SK-N-SH (cell line): Measurements from ENCODE around the gene PHACTR3. TPM values are rescaled to one million over a fixed set of nuclear protein-coding genes. Genes with fewer than 3 reads are reported as not detected.

Experiments
- CTCF ChIA-PET: fragments of 300-600, 350-600 bp; formaldehyde crosslinking; extraction: SDS; loops from one replicate; lab custom pipeline; 2021; lab: Yijun Ruan, JAX
- POLR2A ChIA-PET: fragments of 350-600 bp; sonication (Branson Sonifier 250); formaldehyde crosslinking; extraction: SDS; loops from one replicate; lab custom pipeline; 2020; ENCODE audit warnings: antibody characterized with exemption, inconsistent platforms; lab: Yijun Ruan, JAX
- DNase-seq: peaks from one replicate; pipeline ENCODE4 v3.0.0; 2012
- H2AFZ ChIP-seq: fragments of 200-600 bp; sonication (generic); 2 replicates; pipeline ENCODE4 v1.8.1; 2016; ENCODE audit warnings: antibody characterized with exemption, mild to moderate bottlenecking, low read depth
- H3F3A ChIP-seq: fragments of 200-600 bp; sonication (generic); replicated peaks from 2 replicates; pipeline ENCODE3; 2016; ENCODE audit warnings: antibody characterized with exemption, mild to moderate bottlenecking; ENCODE audit not compliant: insufficient read depth
- H3K27ac ChIP-seq, 2 experiments: fragments of 200-500 bp in 1 of 2; fragments of 200-600 bp in 1 of 2; sonication (Bioruptor generic) in 1 of 2; sonication (generic), shearing (Covaris generic) in 1 of 2; 2 replicates each; pipeline versions ENCODE4 v1.5.1 to v1.6.1; 2014 to 2016; ENCODE audit warnings: low read depth in 2 of 2, inconsistent platforms in 1 of 2, low read length in 1 of 2, mild to moderate bottlenecking in 1 of 2, mixed read lengths in 1 of 2
- H3K27me3 ChIP-seq: fragments of 200-600 bp; sonication (generic), shearing (Covaris generic); 2 replicates; pipeline ENCODE4 v1.6.1; 2016; ENCODE audit warnings: mixed run types; ENCODE audit not compliant: insufficient read depth
- H3K36me3 ChIP-seq, 2 experiments: fragments of 200-500 bp in 1 of 2; fragments of 200-600 bp in 1 of 2; sonication (Bioruptor generic) in 1 of 2; sonication (generic) in 1 of 2; replicated peaks in 1 of 2; 2 replicates each; pipeline versions ENCODE3 to v1.5.1; 2014 to 2016; ENCODE audit warnings: low read length in 1 of 2, mild to moderate bottlenecking in 1 of 2; ENCODE audit not compliant: insufficient read depth in 2 of 2, control insufficient read depth in 1 of 2
- H3K4me1 ChIP-seq, 2 experiments: fragments of 200-500 bp in 1 of 2; fragments of 200-600 bp in 1 of 2; sonication (Bioruptor generic) in 1 of 2; sonication (generic), shearing (Covaris generic) in 1 of 2; 2 replicates each; pipeline versions ENCODE4 v1.5.1 to v1.6.1; 2014 to 2016; ENCODE audit warnings: low read depth in 1 of 2, low read length in 1 of 2, mixed run types in 1 of 2; ENCODE audit not compliant: insufficient read depth in 2 of 2, control insufficient read depth in 1 of 2
- H3K4me2 ChIP-seq: fragments of 200-600 bp; sonication (generic), shearing (Covaris generic); 2 replicates; pipeline ENCODE4 v1.6.1; 2017; ENCODE audit warnings: mixed run types
- H3K4me3 ChIP-seq, 2 experiments: fragments of 200-500 bp in 1 of 2; fragments of 200-600 bp in 1 of 2; sonication (Bioruptor generic) in 1 of 2; sonication (generic), shearing (Covaris generic) in 1 of 2; 2 replicates each; pipeline versions ENCODE4 v1.5.1 to v1.8.1; 2014 to 2016; ENCODE audit warnings: low read depth in 2 of 2, inconsistent platforms in 1 of 2, low read length in 1 of 2, mild to moderate bottlenecking in 1 of 2, mixed read lengths in 1 of 2, moderate library complexity in 1 of 2
- H3K79me2 ChIP-seq: fragments of 200-600 bp; sonication (generic); 2 replicates; pipeline ENCODE4 v1.8.1; 2017; ENCODE audit warnings: mild to moderate bottlenecking; ENCODE audit not compliant: insufficient read depth
- H3K9ac ChIP-seq: fragments of 200-600 bp; sonication (generic); 2 replicates; pipeline ENCODE4 v1.6.1; 2017; ENCODE audit warnings: mixed run types
- H3K9me2 ChIP-seq: fragments of 200-600 bp; sonication (generic); 2 replicates; pipeline ENCODE4 v1.6.1; 2017; ENCODE audit warnings: mixed run types
- H3K9me3 ChIP-seq: fragments of 200-600 bp; sonication (generic); 2 replicates; pipeline ENCODE4 v1.6.1; 2017; ENCODE audit warnings: mixed run types, mild to moderate bottlenecking, moderate library complexity
- H4K20me1 ChIP-seq: fragments of 200-600 bp; sonication (generic); 2 replicates; pipeline ENCODE4 v1.6.1; 2017; ENCODE audit warnings: mild to moderate bottlenecking, mixed run types; ENCODE audit not compliant: insufficient read depth
- CHD2 ChIP-seq: fragments of 150-350 bp; IDR thresholded peaks from 2 replicates; pipeline ENCODE4 v1.6.1; 2018; ENCODE audit warnings: low read length; ENCODE audit not compliant: partially characterized antibody
- FOSL2 ChIP-seq: IDR thresholded peaks from 2 replicates; pipeline ENCODE4 v1.4.0; 2012; ENCODE audit warnings: low read depth, mild to moderate bottlenecking, moderate library complexity, borderline replicate concordance
- FOXJ3 ChIP-seq: sonication (generic); formaldehyde crosslinking; IDR thresholded peaks from 2 replicates; pipeline ENCODE4 v1.5.1; 2020; ENCODE audit warnings: mild to moderate bottlenecking, missing genetic modification reagents
- GABPA ChIP-seq: IDR thresholded peaks from 2 replicates; pipeline ENCODE4 v1.4.0; 2012; ENCODE audit warnings: low read depth, mild to moderate bottlenecking
- GATA2 ChIP-seq: sonication (generic); formaldehyde crosslinking; IDR thresholded peaks from 2 replicates; pipeline ENCODE4 v1.5.0; 2020; ENCODE audit warnings: mild to moderate bottlenecking, missing genetic modification reagents
- MXI1 ChIP-seq: IDR thresholded peaks from 2 replicates; pipeline ENCODE4 v1.6.1; 2012; ENCODE audit warnings: mild to moderate bottlenecking, low read depth, low read length, improper control_type of control experiment
- NFIC ChIP-seq: IDR thresholded peaks from 2 replicates; pipeline ENCODE4 v1.4.0; 2012; ENCODE audit warnings: borderline replicate concordance
- POLR2AphosphoS5 ChIP-seq: IDR thresholded peaks from 2 replicates; pipeline ENCODE4 v1.6.1; 2012; ENCODE audit warnings: low read depth, low read length
- RXRA ChIP-seq: IDR thresholded peaks from 2 replicates; pipeline ENCODE4 v1.4.0; 2012; ENCODE audit warnings: low read depth, mild to moderate bottlenecking, borderline replicate concordance
- SIN3A ChIP-seq: IDR thresholded peaks from 2 replicates; pipeline ENCODE4 v1.6.1; 2012; ENCODE audit warnings: low read depth, mild to moderate bottlenecking, low read length, moderate library complexity, borderline replicate concordance
- SMC3 ChIP-seq: IDR thresholded peaks from 2 replicates; pipeline ENCODE4 v1.6.1; 2012; ENCODE audit warnings: low read depth, low read length, improper control_type of control experiment
- TAF1 ChIP-seq: IDR thresholded peaks from 2 replicates; pipeline ENCODE4 v1.6.1; 2012; ENCODE audit warnings: low read depth, mild to moderate bottlenecking, low read length, moderate library complexity, borderline replicate concordance
- TCF12 ChIP-seq: IDR thresholded peaks from 2 replicates; pipeline ENCODE4 v1.4.0; 2012
- TEAD4 ChIP-seq: IDR thresholded peaks from 2 replicates; pipeline ENCODE4 v1.4.0; 2012; ENCODE audit warnings: mild to moderate bottlenecking, borderline replicate concordance; ENCODE audit not compliant: insufficient read depth
- YY1 ChIP-seq: IDR thresholded peaks from 2 replicates; pipeline ENCODE4 v1.4.0; 2012; ENCODE audit warnings: low read depth, mild to moderate bottlenecking
- WGBS: methylation state at CpG from one replicate; pipeline ENCODE4 v1.1.6; 2017; ENCODE audit warnings: low lambda C conversion rate; 5-methylcytosine and 5-hydroxymethylcytosine counted together
- polyA plus RNA-seq, 3 experiments: library from polyadenylated mRNA; depleted of rRNA; stranded (reverse); fragments of >200 nt; gene quantifications; 2 replicates each; pipeline ENCODE4 v1.2.3, GENCODE V29; 2012
- TF ChIP-seq, protein P1 (sequence below): IDR thresholded peaks from 2 replicates; pipeline ENCODE4 v1.4.0; 2012; ENCODE audit warnings: low read depth, borderline replicate concordance
- TF ChIP-seq, protein P2 (sequence below): IDR thresholded peaks from 2 replicates; pipeline ENCODE4; 2012
- TF ChIP-seq, protein P3 (sequence below): IDR thresholded peaks from 2 replicates; pipeline ENCODE4 v1.4.0; 2012; ENCODE audit warnings: low read depth

The PHACTR3 gene
- polyA plus RNA-seq, 1 of the 3 experiments (the other 2 are of a cell fraction), result 0.10 TPM

DNA sequence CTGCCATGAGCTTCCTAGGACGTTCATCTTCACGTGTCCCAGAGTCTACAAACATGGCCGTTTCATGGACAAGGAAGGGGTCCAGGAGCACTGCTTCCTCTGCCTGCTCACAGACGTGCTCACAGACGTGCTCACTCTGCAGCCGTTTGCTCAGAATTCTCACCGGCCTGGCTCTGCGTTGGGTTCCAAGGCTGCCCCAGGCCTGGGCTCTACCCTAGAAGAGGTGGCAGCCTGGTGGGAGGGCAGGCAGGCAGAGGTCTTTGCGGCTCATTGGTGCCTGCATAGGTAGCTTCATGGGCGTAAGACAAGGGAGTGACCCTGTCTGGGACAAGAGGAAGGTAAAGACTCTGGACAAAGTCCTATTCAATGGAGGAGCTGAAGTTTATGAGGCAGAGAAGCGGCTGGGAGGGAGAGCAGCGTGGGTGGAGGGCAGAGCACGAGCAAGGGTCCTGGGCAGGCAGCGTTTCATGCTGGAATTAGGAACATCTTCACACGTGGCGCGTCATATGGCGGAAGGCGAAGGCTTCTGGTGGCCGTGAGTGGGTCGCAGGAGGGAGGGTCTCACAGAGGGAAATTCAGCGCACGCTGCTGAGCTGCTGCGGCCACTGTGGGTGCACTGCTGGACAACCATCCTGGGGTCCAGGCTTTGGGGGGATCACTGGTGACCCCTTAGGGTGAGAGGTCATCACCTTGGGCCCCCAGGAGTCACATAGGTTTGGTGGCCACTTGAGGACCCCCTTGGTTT lies 138.2 kb downstream of the PHACTR3 start:
- Histone ChIP-seq H3K79me2 (no peaks in the 10 kb centered on the region), H3K4me2 (no peak overlapping the region), H3K9me3 (no peaks in the 10 kb centered on the region), H3K9me2 (no peaks in the 10 kb centered on the region), H2AFZ (no peak overlapping the region), H3K36me3 (no peaks in the 10 kb centered on the region), H3K27me3 (no peaks in the 10 kb centered on the region), H3F3A (no peaks in the 10 kb centered on the region), H4K20me1 (no peaks in the 10 kb centered on the region), H3K4me3 (no peak overlapping the region), H3K9ac (no peak overlapping the region), H3K4me1 (no peaks in the 10 kb centered on the region), H3K27ac (no peak overlapping the region)
- TF ChIP-seq GATA2, result no peak
- TF ChIP-seq TEAD4, result no peak
- TF ChIP-seq, protein P1, sequence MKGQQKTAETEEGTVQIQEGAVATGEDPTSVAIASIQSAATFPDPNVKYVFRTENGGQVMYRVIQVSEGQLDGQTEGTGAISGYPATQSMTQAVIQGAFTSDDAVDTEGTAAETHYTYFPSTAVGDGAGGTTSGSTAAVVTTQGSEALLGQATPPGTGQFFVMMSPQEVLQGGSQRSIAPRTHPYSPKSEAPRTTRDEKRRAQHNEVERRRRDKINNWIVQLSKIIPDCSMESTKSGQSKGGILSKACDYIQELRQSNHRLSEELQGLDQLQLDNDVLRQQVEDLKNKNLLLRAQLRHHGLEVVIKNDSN, result no peak
- TF ChIP-seq NFIC, result no peak
- TF ChIP-seq GABPA, result no peak
- no peak for TF ChIP-seq MXI1
- no peak for TF ChIP-seq TAF1
- TF ChIP-seq, protein P2, sequence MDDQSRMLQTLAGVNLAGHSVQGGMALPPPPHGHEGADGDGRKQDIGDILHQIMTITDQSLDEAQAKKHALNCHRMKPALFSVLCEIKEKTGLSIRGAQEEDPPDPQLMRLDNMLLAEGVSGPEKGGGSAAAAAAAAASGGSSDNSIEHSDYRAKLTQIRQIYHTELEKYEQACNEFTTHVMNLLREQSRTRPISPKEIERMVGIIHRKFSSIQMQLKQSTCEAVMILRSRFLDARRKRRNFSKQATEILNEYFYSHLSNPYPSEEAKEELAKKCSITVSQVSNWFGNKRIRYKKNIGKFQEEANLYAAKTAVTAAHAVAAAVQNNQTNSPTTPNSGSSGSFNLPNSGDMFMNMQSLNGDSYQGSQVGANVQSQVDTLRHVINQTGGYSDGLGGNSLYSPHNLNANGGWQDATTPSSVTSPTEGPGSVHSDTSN, result no peak
- no peak for TF ChIP-seq SMC3
- TF ChIP-seq FOXJ3 (CRISPR knock-in tag), result no peak
- TF ChIP-seq TCF12, result no peak
- TF ChIP-seq CHD2, result no peak
- TF ChIP-seq YY1, result no peak
- TF ChIP-seq, protein P3, sequence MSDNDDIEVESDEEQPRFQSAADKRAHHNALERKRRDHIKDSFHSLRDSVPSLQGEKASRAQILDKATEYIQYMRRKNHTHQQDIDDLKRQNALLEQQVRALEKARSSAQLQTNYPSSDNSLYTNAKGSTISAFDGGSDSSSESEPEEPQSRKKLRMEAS, result no peak
- TF ChIP-seq RXRA, result no peak
- no peak for TF ChIP-seq POLR2AphosphoS5
- no peak for TF ChIP-seq SIN3A
- no peak for TF ChIP-seq FOSL2
- ChIA-PET CTCF (interaction anchor here (0.7 kb wide), 1 partner anchor 24 kb away, joined by 3 read pairs; no protein-coding TSS in a partner anchor), POLR2A (no interaction called here)
- no peak for DNase-seq
- 67% methylated on average over 20 of the region's 24 CpGs for WGBS
